Astrocyte (in vitro differentiated cells and primary cell): ENCODE results near the gene GNL3. TPM values are rescaled to one million over a fixed set of nuclear protein-coding genes. Genes with fewer than 3 reads are reported as not detected.
A peak's percentile ranks its signal among the peaks of the same experiment; 100 is the strongest.

Experiments
- DNase-seq: peaks from one replicate; pipeline ENCODE4 v3.0.0-alpha.2; 2010; ENCODE audit warnings: low read depth
- FAIRE-seq: peaks from 2 replicates; lab custom pipeline; 2011; peaks lifted over from hg19 to GRCh38; lab: Jason Lieb, UNC
- H2AFZ ChIP-seq: 2 replicates; pipeline ENCODE4 v1.6.0; 2012; ENCODE audit warnings: low read depth, low read length, inconsistent platforms
- H3K27ac ChIP-seq: 2 replicates; pipeline ENCODE4 v1.5.1; 2011; ENCODE audit warnings: low read depth, low read length, inconsistent platforms
- H3K27me3 ChIP-seq: 2 replicates; pipeline ENCODE4 v1.6.0; 2011; ENCODE audit warnings: low read length, inconsistent platforms; ENCODE audit not compliant: insufficient read depth
- H3K36me3 ChIP-seq: 2 replicates; pipeline ENCODE4 v1.5.1; 2011; ENCODE audit warnings: low read length, inconsistent platforms; ENCODE audit not compliant: insufficient read depth
- H3K4me1 ChIP-seq: 2 replicates; pipeline ENCODE4 v1.5.1; 2011; ENCODE audit warnings: low read length, inconsistent platforms; ENCODE audit not compliant: insufficient read depth
- H3K4me2 ChIP-seq: 2 replicates; pipeline ENCODE4 v1.6.0; 2012; ENCODE audit warnings: low read length, inconsistent platforms
- H3K4me3 ChIP-seq: 2 replicates; pipeline ENCODE4 v1.5.1; 2011; ENCODE audit warnings: low read depth, mild to moderate bottlenecking, low read length, inconsistent platforms; ENCODE audit not compliant: insufficient read depth
- H3K79me2 ChIP-seq: 2 replicates; pipeline ENCODE4 v1.6.0; 2012; ENCODE audit warnings: mild to moderate bottlenecking, low read length, inconsistent platforms; ENCODE audit not compliant: insufficient read depth
- H3K9ac ChIP-seq: 2 replicates; pipeline ENCODE4 v1.6.0; 2012; ENCODE audit warnings: mild to moderate bottlenecking, low read length, inconsistent platforms
- H3K9me3 ChIP-seq: 2 replicates; pipeline ENCODE4 v1.5.1; 2012; ENCODE audit warnings: low read depth, mild to moderate bottlenecking, low read length, inconsistent platforms; ENCODE audit not compliant: insufficient read depth
- H4K20me1 ChIP-seq: 2 replicates; pipeline ENCODE4 v1.6.0; 2012; ENCODE audit warnings: low read length, inconsistent platforms; ENCODE audit not compliant: insufficient read depth
- H3K27ac Mint-ChIP-seq: one replicate; pipeline ENCODE4 v1.8.0; 2021; ENCODE audit warnings: mild to moderate bottlenecking, mixed read lengths; ENCODE audit not compliant: unreplicated experiment
- H3K27me3 Mint-ChIP-seq: one replicate; pipeline ENCODE4 v1.8.0; 2021; ENCODE audit warnings: low read depth, mixed read lengths; ENCODE audit not compliant: unreplicated experiment
- H3K36me3 Mint-ChIP-seq: one replicate; pipeline ENCODE4 v1.8.0; 2021; ENCODE audit warnings: low read depth, mixed read lengths; ENCODE audit not compliant: unreplicated experiment
- H3K4me1 Mint-ChIP-seq: one replicate; pipeline ENCODE4 v1.8.0; 2021; ENCODE audit warnings: low read depth, mixed read lengths; ENCODE audit not compliant: unreplicated experiment
- H3K4me3 Mint-ChIP-seq: one replicate; pipeline ENCODE4 v1.8.0; 2021; ENCODE audit warnings: mild to moderate bottlenecking, moderate library complexity, mixed read lengths; ENCODE audit not compliant: unreplicated experiment
- H3K9me3 Mint-ChIP-seq: one replicate; pipeline ENCODE4 v1.8.0; 2021; ENCODE audit warnings: mild to moderate bottlenecking, mixed read lengths; ENCODE audit not compliant: unreplicated experiment
- EZH2 ChIP-seq: IDR thresholded peaks from 2 replicates; pipeline ENCODE4 v1.6.1; 2012; ENCODE audit warnings: mild to moderate bottlenecking, low read length, inconsistent platforms; ENCODE audit not compliant: insufficient read depth
- total RNA-seq: library from RNA; stranded (reverse); gene quantifications from 2 replicates; pipeline ENCODE4 v1.2.1, GENCODE V29; 2021
- TF ChIP-seq, protein P1 (sequence below): IDR thresholded peaks from 2 replicates; pipeline ENCODE4 v1.5.1; 2011; ENCODE audit warnings: low read depth, mild to moderate bottlenecking, inconsistent platforms, low read length, moderate library complexity; ENCODE audit not compliant: insufficient read depth

The GNL3 gene
- total RNA-seq, 1 donor from 2014 or later: 93.7 TPM

DNA sequence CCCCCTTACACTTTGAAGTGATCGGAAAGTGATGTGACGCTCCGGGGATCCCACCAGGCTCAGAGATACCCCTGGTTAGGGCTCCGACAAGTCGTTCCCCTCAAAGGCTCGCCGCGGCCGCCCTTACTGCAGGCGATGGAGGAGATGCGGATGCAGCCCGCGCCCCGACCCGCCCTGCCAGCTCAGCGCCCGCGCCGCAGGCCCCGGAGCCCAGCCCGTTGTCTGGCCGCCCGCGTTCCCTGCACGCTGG is 19.5 kb downstream of the GNL3 start:
- peak overlapping the region; percentile 97 for H3K4me3 Mint-ChIP-seq
- no peak for DNase-seq
- Histone ChIP-seq H3K4me3 (peak overlapping the region; percentile 86), H2AFZ (peak overlapping the region; percentile 99), H3K4me1 (peaks cover 24% of the 10 kb centered on the region), H3K79me2 (peaks cover 80% of the 10 kb centered on the region), H3K9ac (peak overlapping the region; percentile 99), H3K4me2 (peak overlapping the region; percentile 100), H3K9me3 (no peaks in the 10 kb centered on the region), H4K20me1 (peaks cover 16% of the 10 kb centered on the region), H3K27me3 (no peaks in the 10 kb centered on the region), H3K27ac (peak overlapping the region; percentile 90), H3K36me3 (peaks cover 20% of the 10 kb centered on the region)
- H3K9me3 Mint-ChIP-seq: no peaks in the 10 kb centered on the region
- H3K27me3 Mint-ChIP-seq: no peaks in the 10 kb centered on the region
- peak overlapping the region; percentile 91 for H3K27ac Mint-ChIP-seq
- no peak for FAIRE-seq
- peaks cover 6% of the 10 kb centered on the region for H3K36me3 Mint-ChIP-seq
- H3K4me1 Mint-ChIP-seq: peaks cover 20% of the 10 kb centered on the region
- no peak for TF ChIP-seq EZH2
- TF ChIP-seq, protein P1, sequence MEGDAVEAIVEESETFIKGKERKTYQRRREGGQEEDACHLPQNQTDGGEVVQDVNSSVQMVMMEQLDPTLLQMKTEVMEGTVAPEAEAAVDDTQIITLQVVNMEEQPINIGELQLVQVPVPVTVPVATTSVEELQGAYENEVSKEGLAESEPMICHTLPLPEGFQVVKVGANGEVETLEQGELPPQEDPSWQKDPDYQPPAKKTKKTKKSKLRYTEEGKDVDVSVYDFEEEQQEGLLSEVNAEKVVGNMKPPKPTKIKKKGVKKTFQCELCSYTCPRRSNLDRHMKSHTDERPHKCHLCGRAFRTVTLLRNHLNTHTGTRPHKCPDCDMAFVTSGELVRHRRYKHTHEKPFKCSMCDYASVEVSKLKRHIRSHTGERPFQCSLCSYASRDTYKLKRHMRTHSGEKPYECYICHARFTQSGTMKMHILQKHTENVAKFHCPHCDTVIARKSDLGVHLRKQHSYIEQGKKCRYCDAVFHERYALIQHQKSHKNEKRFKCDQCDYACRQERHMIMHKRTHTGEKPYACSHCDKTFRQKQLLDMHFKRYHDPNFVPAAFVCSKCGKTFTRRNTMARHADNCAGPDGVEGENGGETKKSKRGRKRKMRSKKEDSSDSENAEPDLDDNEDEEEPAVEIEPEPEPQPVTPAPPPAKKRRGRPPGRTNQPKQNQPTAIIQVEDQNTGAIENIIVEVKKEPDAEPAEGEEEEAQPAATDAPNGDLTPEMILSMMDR: no peak

DNA sequence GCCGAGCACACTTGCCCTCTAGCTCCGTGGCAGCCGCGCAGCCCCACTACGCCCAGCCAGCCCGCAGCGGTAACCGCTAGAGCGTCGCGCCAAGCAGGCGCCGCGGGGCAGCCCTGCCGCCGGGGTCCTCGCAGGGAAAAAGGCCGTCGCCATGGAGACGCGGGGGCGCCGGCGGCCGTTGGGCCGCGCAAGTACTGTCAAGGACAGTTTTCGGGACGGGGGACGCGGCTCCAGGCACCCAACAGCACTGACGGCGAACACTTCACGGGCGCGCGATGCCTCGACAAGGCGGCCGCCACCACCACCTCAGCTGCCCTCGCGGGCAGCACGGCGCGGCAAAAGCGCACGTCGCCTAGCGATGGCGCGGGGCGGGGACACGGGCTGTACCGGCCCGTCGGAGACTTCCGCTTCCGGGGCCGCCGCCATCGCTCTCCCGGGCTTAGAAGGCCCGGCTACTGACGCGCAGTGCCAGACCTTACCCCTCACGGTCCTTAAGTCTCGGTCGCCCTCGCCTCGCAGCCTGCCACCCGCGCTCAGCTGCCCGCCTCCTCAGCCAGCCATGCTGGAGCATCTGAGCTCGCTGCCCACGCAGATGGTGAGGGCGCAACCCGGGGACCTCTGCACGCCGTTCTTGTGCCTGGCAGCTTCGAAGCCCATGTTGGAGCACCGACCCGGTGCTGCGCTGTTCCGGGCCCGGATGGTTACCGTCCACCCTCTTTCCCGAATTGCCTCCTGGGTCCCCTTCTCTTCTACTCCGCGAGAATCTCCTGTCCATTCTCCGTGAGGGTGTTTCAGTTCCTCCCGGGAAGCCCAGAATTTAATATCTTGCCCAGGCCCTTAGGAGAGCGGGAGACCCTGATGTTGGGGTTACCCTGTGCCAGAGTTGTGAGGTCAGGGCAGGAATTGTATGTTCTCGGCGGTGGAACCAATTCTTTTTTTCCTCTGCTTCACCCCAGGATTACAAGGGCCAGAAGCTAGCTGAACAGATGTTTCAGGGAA is 20.2 kb downstream of the GNL3 start, which contains the start of the genes GLT8D1 and SPCS1:
GLT8D1 (minus strand) TSS at position 104 of the 999 bp plus-strand sequence. CDS start 5,331 bp downstream, outside the sequence.
SPCS1 (plus strand) TSS at position 419 of the 999 bp plus-strand sequence; CDS start at position 560, 141 bp downstream.
- peak within 1 kb of the TSS; percentile 99 for H2AFZ ChIP-seq
- H3K4me3 ChIP-seq: peak within 1 kb of the TSS; percentile 86
- Mint-ChIP-seq H3K36me3 (peaks cover 6% of the 10 kb centered on the region), H3K27ac (peak within 1 kb of the TSS; percentile 92), H3K4me1 (peaks cover 20% of the 10 kb centered on the region), H3K27me3 (no peaks in the 10 kb centered on the region), H3K4me3 (peak within 1 kb of the TSS; percentile 97), H3K9me3 (no peaks in the 10 kb centered on the region)
- H3K4me1 ChIP-seq: peaks cover 24% of the 10 kb centered on the region
- H3K27me3 ChIP-seq: no peaks in the 10 kb centered on the region
- H3K9me3 ChIP-seq: no peaks in the 10 kb centered on the region
- H3K27ac ChIP-seq: peak within 1 kb of the TSS; percentile 90
- TF ChIP-seq EZH2: no peak
- TF ChIP-seq, protein P1: no peak
- peak within 1 kb of the TSS; percentile 100 for H3K4me2 ChIP-seq
- H4K20me1 ChIP-seq: peaks cover 16% of the 10 kb centered on the region
- FAIRE-seq (no peak), DNase-seq (peak; percentile 71)
- H3K9ac ChIP-seq: peak within 1 kb of the TSS; percentile 99
- peaks cover 73% of the 10 kb centered on the region for H3K79me2 ChIP-seq
- H3K36me3 ChIP-seq: peaks cover 20% of the 10 kb centered on the region
